Measurements from ENCODE around the gene FRG2.
A peak's percentile ranks its signal among the peaks of the same experiment; 100 is the strongest.
"Not testable (repeated sequence)": the region's sequence is repeated elsewhere in the genome, so short reads cannot be mapped to it uniquely, and the experiment has no call there.

Gene FRG2

GRCh38 chr4:190014771-190015537 is 12.1 kb downstream of the FRG2 start:
- TF ChIP-seq CTCF (IDR thresholded peaks at IDR 0.05; ENCODE audit: extremely low read depth, missing control alignments), result peak; percentile 8
- peak; percentile 58 for DNase-seq (ENCODE audit: low spot score)

- DNase-seq (ENCODE audit: low spot score), result not testable (repeated sequence)
Measured at GRCh38 chr4:189989941-189990340, 37.1 kb downstream of the FRG2 start.

GRCh38 chr4:189988877-189989431 is 38.1 kb downstream of the FRG2 start:
- DNase-seq (ENCODE audit: low spot score), result peak; percentile 31
- no peak for TF ChIP-seq CTCF (IDR thresholded peaks at IDR 0.05; ENCODE audit: extremely low read depth, missing control alignments)

DNA sequence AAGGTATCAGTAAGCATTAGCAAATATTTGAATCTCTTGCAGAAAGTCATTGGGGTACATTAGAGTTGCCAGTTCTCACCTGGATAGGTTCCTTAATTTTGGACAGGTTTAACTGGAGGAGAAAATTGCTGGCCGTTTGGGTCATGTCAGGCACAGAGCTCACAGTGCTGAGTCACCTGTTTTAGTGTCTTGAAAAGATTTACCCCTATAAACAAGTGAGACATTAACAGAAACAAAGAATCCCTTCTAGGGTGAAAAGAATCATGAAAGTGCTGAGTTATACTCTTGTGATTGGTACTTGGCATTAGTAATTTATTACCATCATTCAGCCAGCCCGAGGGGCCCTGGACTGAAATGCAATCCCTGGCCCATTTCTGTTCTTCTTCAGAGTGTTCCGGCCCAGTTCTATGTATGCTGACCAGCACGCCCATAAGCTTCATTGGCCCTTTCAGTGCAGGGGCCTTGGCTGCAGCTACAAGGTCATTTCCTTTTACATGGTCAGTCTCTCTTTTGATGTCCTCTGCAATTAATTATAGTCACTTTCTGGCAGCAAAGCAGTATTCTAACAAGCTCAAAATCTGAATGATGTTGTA is 41.3 kb downstream of the FRG2 start:
- not testable (repeated sequence) for DNase-seq (ENCODE audit: low spot score)

GRCh38 chr4:189984661-189985060 is 42.4 kb downstream of the FRG2 start:
- not testable (repeated sequence) for DNase-seq (ENCODE audit: low spot score)

GRCh38 chr4:189983916-189984526 is 43.0 kb downstream of the FRG2 start:
- DNase-seq (ENCODE audit: low spot score), result not testable (repeated sequence)

DNA sequence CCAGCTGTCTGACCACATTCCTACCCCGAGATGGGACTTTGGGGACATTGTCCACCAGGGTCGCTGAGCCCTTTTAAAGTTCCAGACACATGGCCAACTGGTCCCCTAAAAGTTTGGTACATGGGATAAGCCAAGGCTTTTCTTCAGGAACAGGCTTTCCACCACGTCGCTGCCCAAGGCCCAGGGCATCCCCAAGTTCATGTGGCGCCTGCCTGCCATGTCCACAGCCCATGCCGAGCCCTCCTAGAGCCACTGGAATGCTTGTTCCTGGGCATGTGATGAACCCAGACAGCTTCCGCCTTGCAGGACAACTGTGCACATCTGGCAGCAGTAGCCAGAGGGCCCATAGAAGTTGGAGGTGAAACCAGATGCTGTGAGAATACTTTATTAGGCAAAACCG is 45.1 kb downstream of the FRG2 start:
- no peak for TF ChIP-seq CTCF (IDR thresholded peaks at IDR 0.05; ENCODE audit: extremely low read depth, missing control alignments)
- no peak for DNase-seq (ENCODE audit: low spot score)

DNA sequence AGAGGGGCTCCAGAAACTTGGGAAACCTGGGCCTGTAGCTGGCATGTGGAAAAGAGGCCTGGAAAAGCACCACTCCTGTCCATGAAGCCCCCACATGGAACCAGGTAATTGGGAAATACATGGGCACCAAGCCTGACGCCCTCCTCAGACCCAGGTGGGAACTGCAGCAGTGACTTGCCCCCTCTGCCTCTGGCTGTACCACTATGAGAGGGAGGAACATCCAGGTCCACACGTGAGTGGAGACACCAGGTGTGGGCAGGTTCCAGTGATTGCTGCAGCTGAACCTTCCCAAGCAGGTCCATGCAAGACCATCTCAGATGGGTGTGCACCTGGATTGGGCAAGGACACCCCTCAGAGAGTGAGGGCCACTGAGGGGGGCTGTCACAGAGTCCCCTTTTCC is 46.8 kb downstream of the FRG2 start:
- DNase-seq (ENCODE audit: low spot score), result peak; percentile 12

DNA sequence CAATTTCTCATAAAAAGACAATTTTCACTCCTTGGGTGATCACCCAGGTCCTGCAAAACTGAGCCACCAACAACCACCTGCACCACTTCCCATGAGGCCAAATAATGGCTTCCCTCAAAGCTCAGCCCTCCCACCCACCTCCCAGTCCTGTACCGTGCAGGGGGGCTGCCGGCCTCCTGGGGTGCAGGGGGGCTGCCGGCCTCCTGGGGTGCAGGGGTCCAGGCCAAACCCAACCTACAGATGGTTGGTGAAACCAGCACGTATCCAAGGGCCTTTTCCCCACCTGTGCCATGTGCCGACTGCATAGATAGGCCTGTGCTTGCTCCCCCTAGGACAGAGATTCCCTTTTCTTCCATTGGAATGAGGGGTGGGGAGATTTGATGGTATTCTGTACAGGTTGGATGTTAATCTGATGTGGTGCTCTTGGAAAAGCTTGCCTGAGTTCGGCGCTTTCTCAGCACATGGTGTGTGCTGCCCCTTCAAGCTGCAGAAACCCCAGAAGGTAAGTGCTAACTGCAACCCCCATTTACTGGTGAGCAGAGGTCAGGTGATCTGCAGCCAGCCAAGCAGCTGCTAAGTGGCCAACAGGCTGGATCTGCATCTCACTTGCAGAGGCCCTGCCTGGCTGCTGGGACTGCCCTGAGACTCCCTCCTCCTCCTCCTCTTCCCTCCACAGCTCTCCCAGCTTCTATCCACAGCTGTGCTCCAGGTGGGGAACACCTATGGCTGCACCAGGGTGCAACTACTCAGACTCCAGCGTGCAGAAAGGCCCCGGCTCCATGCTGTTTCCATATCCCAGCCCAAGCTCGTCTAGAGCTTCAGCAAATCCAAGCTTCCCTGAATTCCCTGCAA is 47.6 kb downstream of the FRG2 start:
- no peak for DNase-seq (ENCODE audit: low spot score)
- no peak for TF ChIP-seq CTCF (IDR thresholded peaks at IDR 0.05; ENCODE audit: extremely low read depth, missing control alignments)

Data from GM20000 (cell line).